HG03280 (cell line): ENCODE measurements around the gene BATF.
A peak's percentile ranks its signal among the peaks of the same experiment; 100 is the strongest.

Experiments used
- ATAC-seq: cut with Tn5 transposase; IDR thresholded peaks from one replicate; pipeline ENCODE4 v1.9.1; 2021; ENCODE audit warnings: mild to moderate bottlenecking, moderate library complexity; ENCODE audit not compliant: unreplicated experiment

The BATF gene

GRCh38 chr14:75499084-75499875 lies 23.0 kb upstream of the BATF start:
- ATAC-seq, result peak; percentile 63

- ATAC-seq, result no peak
Observed at GRCh38 chr14:75501080-75501479, 21.2 kb upstream of the BATF start.

GRCh38 chr14:75504411-75504810 lies 17.9 kb upstream of the BATF start:
- ATAC-seq, result no peak

GRCh38 chr14:75506930-75507329 lies 15.3 kb upstream of the BATF start:
- no peak for ATAC-seq

GRCh38 chr14:75510547-75510946 lies 11.7 kb upstream of the BATF start:
- no peak for ATAC-seq

GRCh38 chr14:75511201-75511600 lies 11.1 kb upstream of the BATF start:
- no peak for ATAC-seq

- peak; percentile 34 for ATAC-seq
Observed at GRCh38 chr14:75513911-75514672, 8.2 kb upstream of the BATF start.

GRCh38 chr14:75514673-75515628 lies 7.3 kb upstream of the BATF start:
- peak; percentile 40 for ATAC-seq

- ATAC-seq, result peak; percentile 28
Observed at GRCh38 chr14:75515629-75515996, 6.7 kb upstream of the BATF start.

- no peak for ATAC-seq
Observed at GRCh38 chr14:75518625-75519024, 3.6 kb upstream of the BATF start.

GRCh38 chr14:75519394-75519793 lies 2.9 kb upstream of the BATF start:
- ATAC-seq, result no peak

GRCh38 chr14:75519826-75520728 lies 2.2 kb upstream of the BATF start:
- ATAC-seq, result no peak

- ATAC-seq, result no peak
Observed at GRCh38 chr14:75520852-75521251, 1.4 kb upstream of the BATF start.

- ATAC-seq, result peak; percentile 28
Observed at GRCh38 chr14:75521415-75522199, 662 bp upstream of the BATF start.

- no peak for ATAC-seq
Observed at GRCh38 chr14:75522983-75523318, 682 bp downstream of the BATF start.

- no peak for ATAC-seq
Observed at GRCh38 chr14:75523771-75524171, 1.5 kb downstream of the BATF start.

- ATAC-seq, result no peak
Observed at GRCh38 chr14:75525969-75526368, 3.7 kb downstream of the BATF start.

- no peak for ATAC-seq
Observed at GRCh38 chr14:75527449-75528163, 5.3 kb downstream of the BATF start.

- no peak for ATAC-seq
Observed at GRCh38 chr14:75531256-75531655, 9.0 kb downstream of the BATF start.
